A673 (cell line): Measurements from ENCODE around the gene ZFP90. TPM values are rescaled to one million over a fixed set of nuclear protein-coding genes. Genes with fewer than 3 reads are reported as not detected.

Experiments
- BruUV-seq: library from RNA; stranded (reverse); fragments of 400-500 nt; replicated peaks from 2 replicates; lab custom pipeline; 2021; lab: Mats Ljungman, UMichigan
- CTCF ChIA-PET: fragments of 300-600 bp; sonication (Branson Sonifier 250); formaldehyde crosslinking; loops from one replicate; lab custom pipeline; 2022; ENCODE audit warnings: antibody characterized with exemption; lab: Charles Lee
- POLR2A ChIA-PET: fragments of 300-600 bp; sonication (Branson Sonifier 250); formaldehyde crosslinking; loops from one replicate; lab custom pipeline; 2022; ENCODE audit warnings: antibody characterized with exemption; ENCODE audit not compliant: low non-redundant PET; lab: Charles Lee
- DNase-seq: peaks from one replicate; pipeline ENCODE4 v3.0.0-alpha.2; 2015; ENCODE audit warnings: low spot score
- H3K27ac ChIP-seq: fragments of 200-600 bp; sonication (generic); 2 replicates; pipeline ENCODE4 v1.5.1; 2016; ENCODE audit warnings: mixed run types, low read depth, mild to moderate bottlenecking, mixed read lengths, antibody characterized with exemption, low read length; ENCODE audit not compliant: poor library complexity, severe bottlenecking
- H3K27me3 ChIP-seq: fragments of 200-600 bp; sonication (generic); replicated peaks from 2 replicates; pipeline ENCODE4 v1.6.1; 2017; ENCODE audit warnings: mixed run types, low read depth, mild to moderate bottlenecking, mixed read lengths, antibody characterized with exemption, low read length; ENCODE audit not compliant: insufficient read depth, poor library complexity
- H3K36me3 ChIP-seq: fragments of 200-600 bp; sonication (generic); 2 replicates; pipeline ENCODE4 v1.6.1; 2016; ENCODE audit warnings: mixed run types, mild to moderate bottlenecking, mixed read lengths, antibody characterized with exemption, low read length; ENCODE audit not compliant: insufficient read depth, poor library complexity, severe bottlenecking
- H3K4me1 ChIP-seq: fragments of 200-600 bp; sonication (generic); 2 replicates; pipeline ENCODE4 v1.6.1; 2017; ENCODE audit warnings: mixed run types, mild to moderate bottlenecking, mixed read lengths, antibody characterized with exemption, low read length; ENCODE audit not compliant: insufficient read depth, poor library complexity, severe bottlenecking
- H3K4me3 ChIP-seq: fragments of 200-600 bp; sonication (generic); 2 replicates; pipeline ENCODE4 v1.5.1; 2016; ENCODE audit warnings: low read depth, mixed run types, mild to moderate bottlenecking, mixed read lengths, low read length; ENCODE audit not compliant: poor library complexity, severe bottlenecking
- H3K9me3 ChIP-seq: fragments of 200-600 bp; sonication (generic); 2 replicates; pipeline ENCODE4 v1.6.1; 2016; ENCODE audit warnings: mixed run types, low read depth, mild to moderate bottlenecking, mixed read lengths, antibody characterized with exemption, low read length; ENCODE audit not compliant: poor library complexity, severe bottlenecking
- EZH2 ChIP-seq: fragments of 200-600 bp; sonication (generic); IDR thresholded peaks from 2 replicates; pipeline ENCODE4 v1.6.1; 2017; ENCODE audit warnings: borderline replicate concordance, low read depth, mild to moderate bottlenecking, mixed read lengths, antibody characterized with exemption, low read length; ENCODE audit not compliant: poor library complexity, severe bottlenecking
- intact Hi-C: fragments of 100-400 bp; cut with micrococcal nuclease; formaldehyde crosslinking; loops from one replicate; pipeline ENCODE4 v1.10.0; 2022; ENCODE audit not compliant: unreplicated experiment
- total RNA-seq: library from RNA; stranded (reverse); gene quantifications from 2 replicates; pipeline ENCODE4 v1.2.3, GENCODE V29; 2021
- TF ChIP-seq, protein P1 (sequence below): fragments of 300-800, 200-600 bp; sonication (generic); conservative IDR thresholded peaks from 2 replicates; pipeline ENCODE4 v1.5.1; 2017; ENCODE audit warnings: low read depth, mild to moderate bottlenecking, antibody characterized with exemption, low read length, moderate library complexity, mixed read lengths

ZFP90 gene
- total RNA-seq, 1 experiment from 2014 or later, result 17.5 TPM

DNA sequence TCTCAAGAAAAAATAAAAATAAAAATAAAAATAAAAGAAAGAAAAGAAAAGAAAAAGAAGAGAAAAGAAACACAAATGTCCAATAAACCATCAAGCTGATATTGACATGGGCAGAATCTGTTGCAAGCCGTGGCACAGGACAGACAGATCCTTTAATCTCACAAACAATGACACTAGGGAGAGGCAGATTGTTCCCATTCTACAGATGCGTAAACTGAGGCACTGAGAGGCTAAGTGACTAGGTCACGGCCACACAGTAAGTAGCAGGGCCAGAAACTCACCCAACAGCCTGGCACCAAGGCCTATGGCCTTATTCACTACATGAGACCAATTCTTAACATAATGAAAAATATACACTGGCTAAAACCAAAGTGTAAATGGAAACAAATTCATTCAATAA lies 28.3 kb upstream of the ZFP90 start:
- Histone ChIP-seq H3K4me3 (no peak overlapping the region), H3K36me3 (no peaks in the 10 kb centered on the region), H3K27ac (no peak overlapping the region), H3K9me3 (no peaks in the 10 kb centered on the region), H3K4me1 (no peaks in the 10 kb centered on the region), H3K27me3 (peaks cover 32% of the 10 kb centered on the region)
- DNase-seq, result no peak
- intact Hi-C loops, result loop anchor here (10.0 kb wide), 2 partner anchors 146 to 246 kb away; partner anchors contain the start of gene SLC7A6
- no peak for TF ChIP-seq EZH2
- TF ChIP-seq, protein P1, sequence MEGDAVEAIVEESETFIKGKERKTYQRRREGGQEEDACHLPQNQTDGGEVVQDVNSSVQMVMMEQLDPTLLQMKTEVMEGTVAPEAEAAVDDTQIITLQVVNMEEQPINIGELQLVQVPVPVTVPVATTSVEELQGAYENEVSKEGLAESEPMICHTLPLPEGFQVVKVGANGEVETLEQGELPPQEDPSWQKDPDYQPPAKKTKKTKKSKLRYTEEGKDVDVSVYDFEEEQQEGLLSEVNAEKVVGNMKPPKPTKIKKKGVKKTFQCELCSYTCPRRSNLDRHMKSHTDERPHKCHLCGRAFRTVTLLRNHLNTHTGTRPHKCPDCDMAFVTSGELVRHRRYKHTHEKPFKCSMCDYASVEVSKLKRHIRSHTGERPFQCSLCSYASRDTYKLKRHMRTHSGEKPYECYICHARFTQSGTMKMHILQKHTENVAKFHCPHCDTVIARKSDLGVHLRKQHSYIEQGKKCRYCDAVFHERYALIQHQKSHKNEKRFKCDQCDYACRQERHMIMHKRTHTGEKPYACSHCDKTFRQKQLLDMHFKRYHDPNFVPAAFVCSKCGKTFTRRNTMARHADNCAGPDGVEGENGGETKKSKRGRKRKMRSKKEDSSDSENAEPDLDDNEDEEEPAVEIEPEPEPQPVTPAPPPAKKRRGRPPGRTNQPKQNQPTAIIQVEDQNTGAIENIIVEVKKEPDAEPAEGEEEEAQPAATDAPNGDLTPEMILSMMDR, result no peak
- no TSS peak for BruUV-seq
- ChIA-PET CTCF (no interaction called here), POLR2A (no interaction called here)

- DNase-seq, result no peak
- intact Hi-C loops, result loop anchor here (10.0 kb wide), 2 partner anchors 147 to 247 kb away; partner anchors contain the start of gene SLC7A6
- no TSS peak for BruUV-seq
- ChIA-PET POLR2A (no interaction called here), CTCF (interaction anchor here (0.6 to 1.3 kb wide), 2 partner anchors 9 to 62 kb away, joined by 4 to 8 read pairs; no protein-coding TSS in a partner anchor)
- H3K4me3 ChIP-seq, result no peak overlapping the region
- no peak overlapping the region for H3K27ac ChIP-seq
- H3K4me1 ChIP-seq, result no peaks in the 10 kb centered on the region
- peaks cover 18% of the 10 kb centered on the region for H3K27me3 ChIP-seq
- TF ChIP-seq, protein P1, result no peak
- TF ChIP-seq EZH2, result no peak
- H3K36me3 ChIP-seq, result no peaks in the 10 kb centered on the region
- no peaks in the 10 kb centered on the region for H3K9me3 ChIP-seq
These were observed 26.9 kb upstream of the ZFP90 start for GRCh38 chr16:68512183-68512582.

DNA sequence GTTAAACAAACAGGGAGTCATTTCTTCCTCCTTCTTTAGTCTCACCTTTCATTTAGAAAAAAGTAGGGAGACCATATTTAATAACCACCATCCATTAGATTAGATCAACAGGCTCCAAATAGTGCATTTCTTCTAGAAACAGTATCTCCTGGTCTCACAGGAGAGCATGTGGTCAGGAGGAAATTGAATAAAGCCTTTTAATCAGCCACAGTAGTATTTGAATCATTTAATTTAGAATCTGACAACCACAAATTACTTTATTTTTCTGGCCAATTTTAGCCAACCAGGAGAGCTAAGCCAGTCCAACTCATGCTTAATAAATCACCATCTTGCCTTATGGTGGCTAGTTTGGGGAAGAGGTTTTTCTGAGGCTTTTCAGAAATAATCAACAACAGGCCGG lies 26.3 kb upstream of the ZFP90 start:
- CTCF ChIA-PET, result interaction anchor here (0.6 kb wide), 1 partner anchor 62 kb away, joined by 8 read pairs; no protein-coding TSS in a partner anchor
- no TSS peak for BruUV-seq
- Histone ChIP-seq H3K27ac (no peak overlapping the region), H3K36me3 (no peaks in the 10 kb centered on the region), H3K27me3 (peaks cover 13% of the 10 kb centered on the region), H3K9me3 (no peaks in the 10 kb centered on the region), H3K4me1 (no peaks in the 10 kb centered on the region), H3K4me3 (no peak overlapping the region)
- intact Hi-C loops, result loop anchor here (10.0 kb wide), 2 partner anchors 148 to 248 kb away; partner anchors contain the start of gene SLC7A6
- TF ChIP-seq, protein P1, result no peak
- POLR2A ChIA-PET, result no interaction called here
- no peak for DNase-seq
